Gastrocnemius medialis (tissue), 4 donors: Measurements from ENCODE around the gene GLT6D1. TPM values are rescaled to one million over a fixed set of nuclear protein-coding genes. Genes with fewer than 3 reads are reported as not detected.
"Not testable (repeated sequence)": the region's sequence is repeated elsewhere in the genome, so short reads cannot be mapped to it uniquely, and the experiment has no call there.

Experiments
- ATAC-seq, 2 donors: fragments of 150-250 bp; one replicate each; pipeline ENCODE4 v1.9.1; 2016
- DNase-seq, 2 donors: peaks; one replicate each; pipeline ENCODE4 v3.0.0-alpha.2; 2019
- H3K27ac ChIP-seq, 4 donors: fragments of 200-600 bp; sonication (generic); 1 replicate in 1 of 4; 2 replicates in 3 of 4; pipeline ENCODE4 v1.5.1; 2016 to 2018; ENCODE audit warnings: mild to moderate bottlenecking in 2 of 4, moderate library complexity in 1 of 4
- H3K27me3 ChIP-seq, 3 donors: fragments of 200-600 bp; sonication (generic) in 2 of 3; 1 replicate in 1 of 3; 2 replicates in 2 of 3; pipeline versions ENCODE4 v1.5.1 to v1.6.0; 2016 to 2019; ENCODE audit warnings: mild to moderate bottlenecking in 1 of 3, moderate library complexity in 1 of 3
- H3K36me3 ChIP-seq, 2 donors: fragments of 200-600 bp; sonication (generic) in 1 of 2; one replicate each; pipeline ENCODE4 v1.5.1; 2017 to 2018
- H3K4me1 ChIP-seq, 2 donors: fragments of 200-600 bp; sonication (generic) in 1 of 2; one replicate each; pipeline ENCODE4 v1.5.1; 2016 to 2017; ENCODE audit warnings: mild to moderate bottlenecking in 2 of 2
- H3K4me3 ChIP-seq, 4 donors: fragments of 200-600 bp; sonication (generic) in 3 of 4; 1 replicate in 1 of 4; 2 replicates in 3 of 4; pipeline ENCODE4 v1.5.1; 2016 to 2019; ENCODE audit warnings: mild to moderate bottlenecking in 2 of 4
- H3K9me3 ChIP-seq, 3 donors: fragments of 200-600 bp; sonication (generic) in 2 of 3; 1 replicate in 1 of 3; 2 replicates in 2 of 3; pipeline ENCODE4 v1.5.1; 2016 to 2019
- CTCF ChIP-seq, 5 experiments: fragments of 450-650 bp in 3 of 5; fragments of 200-600 bp in 2 of 5; sonication (generic) in 2 of 5; IDR thresholded peaks in 4 of 5; conservative IDR thresholded peaks in 1 of 5; 1 replicate in 4 of 5; 2 replicates in 1 of 5; pipeline ENCODE4 v1.5.1; 2016 to 2019; ENCODE audit warnings: antibody characterized with exemption in 5 of 5, mild to moderate bottlenecking in 3 of 5, moderate library complexity in 3 of 5
- POLR2A ChIP-seq, 2 donors: fragments of 450-650 bp; IDR thresholded peaks; one replicate each; pipeline ENCODE4 v1.6.1; 2017; ENCODE audit warnings: antibody characterized with exemption in 2 of 2, mild to moderate bottlenecking in 2 of 2, moderate library complexity in 2 of 2
- in situ Hi-C, 4 donors: fragments of 200-750 bp; cut with MboI; loops; one replicate each; pipeline versions ENCODE4 v1.15.0 to v1.8.0; 2017; ENCODE audit warnings: low sequenced_read_pairs in 4 of 4
- intact Hi-C: fragments of 100-400 bp; cut with DNase I; formaldehyde crosslinking; loops from one replicate; pipeline ENCODE4 v1.15.1; 2023; ENCODE audit warnings: low total_unique reads
- total RNA-seq, 4 donors: library from RNA; depleted of rRNA; stranded (reverse); fragments of >200 nt; gene quantifications; one replicate each; pipeline versions ENCODE4 v1.1.0 to v1.2.3, GENCODE V29; 2016

GLT6D1 gene
- total RNA-seq, 4 donors from 2014 or later: not detected

GRCh38 chr9:135641745-135642144 lies 2.4 kb upstream of the GLT6D1 start:
- no peaks in the 10 kb centered on the region for H3K4me1 ChIP-seq
- H3K4me3 ChIP-seq: no peak overlapping the region
- TF ChIP-seq CTCF (IDR thresholded peaks at IDR 0.05 in 4 of 5, conservative IDR thresholded peaks at IDR 0.05 in 1 of 5): no peak
- no peak for TF ChIP-seq POLR2A (IDR thresholded peaks at IDR 0.05)
- ATAC-seq (no peak), DNase-seq (no peak)
- in situ Hi-C loops (no loop called here), intact Hi-C loops (no loop called here)
- H3K27ac ChIP-seq: no peak overlapping the region
- H3K27me3 ChIP-seq: peaks cover 0 to 11% (median 2%) of the 10 kb centered on the region in 3 donors
- H3K36me3 ChIP-seq: no peaks in the 10 kb centered on the region
- no peaks in the 10 kb centered on the region for H3K9me3 ChIP-seq

DNA sequence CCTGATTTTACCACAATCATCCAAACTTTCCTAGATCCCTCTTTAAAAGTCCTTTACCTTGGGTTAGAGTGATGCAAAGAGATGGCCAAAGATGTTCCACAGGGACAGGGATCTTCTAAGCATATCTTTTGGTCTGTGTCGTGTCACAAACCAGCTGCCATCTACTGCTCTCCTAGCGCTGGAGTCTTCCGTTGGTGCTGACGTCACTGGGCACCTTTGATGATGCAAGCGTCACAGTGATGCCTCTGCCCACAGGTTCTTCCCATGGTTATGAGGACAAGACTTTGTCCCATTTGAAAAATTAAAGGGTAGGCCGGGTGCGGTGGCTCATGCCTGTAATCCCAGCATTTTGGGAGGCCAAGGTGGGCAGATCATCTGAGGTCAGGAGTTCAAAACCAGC lies 1.7 kb upstream of the GLT6D1 start:
- intact Hi-C loops (no loop called here), in situ Hi-C loops (no loop called here)
- no peak overlapping the region for H3K27ac ChIP-seq
- no peak overlapping the region for H3K4me3 ChIP-seq
- H3K36me3 ChIP-seq: no peaks in the 10 kb centered on the region
- TF ChIP-seq CTCF (IDR thresholded peaks at IDR 0.05 in 4 of 5, conservative IDR thresholded peaks at IDR 0.05 in 1 of 5) (no peak), POLR2A (IDR thresholded peaks at IDR 0.05) (no peak)
- H3K4me1 ChIP-seq: no peaks in the 10 kb centered on the region
- no peak for ATAC-seq
- DNase-seq: no peak
- no peaks in the 10 kb centered on the region for H3K9me3 ChIP-seq
- peaks cover 0 to 11% (median 6%) of the 10 kb centered on the region in 3 donors for H3K27me3 ChIP-seq

DNA sequence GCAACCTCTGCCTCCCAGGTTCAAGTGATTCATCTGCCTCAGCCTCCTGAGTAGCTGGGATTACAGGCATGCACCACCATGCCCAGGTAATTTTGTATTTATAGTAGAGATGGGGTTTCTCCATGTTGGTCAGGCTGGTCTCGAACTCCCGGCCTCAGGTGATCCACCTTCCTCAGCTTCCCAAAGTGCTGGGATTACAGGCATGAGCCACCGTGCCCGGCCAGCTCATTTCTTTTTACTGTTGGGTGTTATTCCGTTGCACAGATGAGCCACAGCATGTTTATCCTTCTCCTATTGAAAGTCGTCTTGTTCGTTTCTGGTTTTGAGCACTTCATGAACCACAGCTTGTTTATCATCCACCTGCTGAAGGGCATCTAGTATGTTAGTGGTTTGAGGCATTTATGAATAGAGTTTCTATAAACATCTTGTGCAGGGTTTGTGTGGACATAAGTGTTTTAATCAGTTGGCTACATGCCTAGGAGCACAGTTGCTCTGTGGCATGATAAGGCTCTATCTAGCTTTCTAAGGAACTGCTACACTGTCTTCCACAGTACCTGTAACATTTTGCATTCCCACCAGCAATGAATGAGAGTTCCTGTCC lies 2.3 kb downstream of the GLT6D1 start:
- ATAC-seq, H3K36me3 ChIP-seq, H3K4me3 ChIP-seq, intact Hi-C loops, H3K9me3 ChIP-seq, in situ Hi-C loops, DNase-seq, H3K4me1 ChIP-seq, H3K27ac ChIP-seq: not testable (repeated sequence)
- H3K27me3 ChIP-seq: peaks cover 0 to 19% (median 17%) of the 10 kb centered on the region in 3 donors

GRCh38 chr9:135632841-135633240 lies 6.5 kb downstream of the GLT6D1 start:
- in situ Hi-C loops (no loop called here), intact Hi-C loops (no loop called here)
- H3K27ac ChIP-seq: no peak overlapping the region
- no peaks in the 10 kb centered on the region for H3K9me3 ChIP-seq
- DNase-seq: no peak
- peaks cover 0 to 17% (median 12%) of the 10 kb centered on the region in 3 donors for H3K27me3 ChIP-seq
- TF ChIP-seq POLR2A (IDR thresholded peaks at IDR 0.05) (no peak), CTCF (IDR thresholded peaks at IDR 0.05 in 4 of 5, conservative IDR thresholded peaks at IDR 0.05 in 1 of 5) (no peak)
- H3K36me3 ChIP-seq: no peaks in the 10 kb centered on the region
- H3K4me3 ChIP-seq: no peak overlapping the region
- no peaks in the 10 kb centered on the region for H3K4me1 ChIP-seq
- no peak for ATAC-seq

- no peaks in the 10 kb centered on the region for H3K9me3 ChIP-seq
- ATAC-seq: no peak
- H3K4me3 ChIP-seq: no peak overlapping the region
- H3K4me1 ChIP-seq: no peaks in the 10 kb centered on the region
- in situ Hi-C loops: no loop called here
- no peak for DNase-seq
- H3K36me3 ChIP-seq: no peaks in the 10 kb centered on the region
- TF ChIP-seq CTCF (IDR thresholded peaks at IDR 0.05 in 4 of 5, conservative IDR thresholded peaks at IDR 0.05 in 1 of 5) (no peak), POLR2A (IDR thresholded peaks at IDR 0.05) (no peak)
- intact Hi-C loops: no loop called here
- peaks cover 0 to 16% (median 9%) of the 10 kb centered on the region in 3 donors for H3K27me3 ChIP-seq
- no peak overlapping the region for H3K27ac ChIP-seq
Measured at GRCh38 chr9:135624282-135624681, 15.1 kb downstream of the GLT6D1 start.
